T-cell (primary cell): ENCODE measurements around the gene ESRRG. TPM values are rescaled to one million over a fixed set of nuclear protein-coding genes. Genes with fewer than 3 reads are reported as not detected.

Experiments used
- ATAC-seq, 4 experiments: fragments of 200-7000 bp in 3 of 4; fragments of 150-1000 bp in 1 of 4; cut with Tn5 transposase; replicated peaks in 1 of 4; 1 replicate in 3 of 4; 2 replicates in 1 of 4; pipeline ENCODE4 v1.10.0; 2021; ENCODE audit warnings: moderate library complexity in 3 of 4, mild to moderate bottlenecking in 2 of 4, moderate number of reproducible peaks in 1 of 4
- CTCF ChIA-PET, 2 donors: fragments of 300-600 bp; sonication (Branson Sonifier 250); formaldehyde crosslinking; loops; one replicate each; lab custom pipeline; 2022; ENCODE audit warnings: antibody characterized with exemption in 2 of 2; lab: Charles Lee
- POLR2A ChIA-PET, 2 donors: fragments of 300-600 bp; sonication (Branson Sonifier 250); formaldehyde crosslinking; loops; one replicate each; lab custom pipeline; 2022; ENCODE audit warnings: antibody characterized with exemption in 2 of 2; lab: Charles Lee
- DNase-seq, 35 experiments: peaks; one replicate each; pipeline versions ENCODE4 v3.0.0 to v3.0.0-alpha.2; 2013 to 2023
- H3K27ac ChIP-seq: one replicate; pipeline ENCODE4 v1.5.1; 2013; ENCODE audit warnings: low read length
- H3K27me3 ChIP-seq, 2 experiments: replicated peaks in 1 of 2; 1 replicate in 1 of 2; 2 replicates in 1 of 2; pipeline versions ENCODE4 v1.6.1 to v1.7.0; 2013; ENCODE audit warnings: low read length in 1 of 2, mixed read lengths in 1 of 2; ENCODE audit not compliant: control insufficient read depth in 2 of 2, insufficient read depth in 2 of 2; ENCODE audit errors: extremely low read depth in 1 of 2
- H3K36me3 ChIP-seq, 2 donors: 1 replicate in 1 of 2; 2 replicates in 1 of 2; pipeline versions ENCODE4 v1.6.1 to v1.7.0; 2013; ENCODE audit warnings: low read length in 1 of 2; ENCODE audit not compliant: control insufficient read depth in 2 of 2, insufficient read depth in 1 of 2; ENCODE audit errors: extremely low read depth in 1 of 2
- H3K4me1 ChIP-seq, 2 experiments: 1 replicate in 1 of 2; 2 replicates in 1 of 2; pipeline versions ENCODE4 v1.6.1 to v1.7.0; 2013; ENCODE audit warnings: low read length in 2 of 2, mixed read lengths in 1 of 2; ENCODE audit not compliant: insufficient read depth in 2 of 2, control insufficient read depth in 1 of 2; ENCODE audit errors: extremely low read depth in 1 of 2
- H3K4me3 ChIP-seq, 2 donors: 1 replicate in 1 of 2; 2 replicates in 1 of 2; pipeline versions ENCODE4 v1.5.1 to v1.7.0; 2013; ENCODE audit warnings: mild to moderate bottlenecking in 2 of 2, low read length in 1 of 2, moderate library complexity in 1 of 2; ENCODE audit not compliant: control insufficient read depth in 1 of 2; ENCODE audit errors: extremely low read depth in 1 of 2
- H3K9me3 ChIP-seq: 2 replicates; pipeline ENCODE4 v1.7.0; 2013
- H3K27ac Mint-ChIP-seq, 2 donors: one replicate each; pipeline ENCODE4 v1.8.0; 2020 to 2021; ENCODE audit warnings: mild to moderate bottlenecking in 2 of 2, mixed read lengths in 2 of 2
- H3K27me3 Mint-ChIP-seq, 2 donors: one replicate each; pipeline ENCODE4 v1.8.0; 2021 to 2022; ENCODE audit warnings: mixed read lengths in 2 of 2
- H3K36me3 Mint-ChIP-seq: one replicate; pipeline ENCODE4 v1.8.0; 2021; ENCODE audit warnings: mixed read lengths
- H3K4me1 Mint-ChIP-seq, 3 donors: one replicate each; pipeline ENCODE4 v1.8.0; 2020 to 2022; ENCODE audit warnings: mixed read lengths in 3 of 3, mild to moderate bottlenecking in 1 of 3
- H3K4me3 Mint-ChIP-seq, 3 donors: one replicate each; pipeline ENCODE4 v1.8.0; 2020 to 2022; ENCODE audit warnings: mild to moderate bottlenecking in 3 of 3, mixed read lengths in 3 of 3, moderate library complexity in 3 of 3
- H3K9me3 Mint-ChIP-seq, 3 donors: one replicate each; pipeline ENCODE4 v1.8.0; 2020 to 2022; ENCODE audit warnings: mixed read lengths in 3 of 3
- WGBS: methylation state at CpG from one replicate; pipeline ENCODE4 v1.1.5; 2013; ENCODE audit warnings: missing lambda C conversion rate; ENCODE audit not compliant: insufficient coverage; 5-methylcytosine and 5-hydroxymethylcytosine counted together
- total RNA-seq, 35 experiments: library from RNA in 6 of 35; stranded (reverse) in 6 of 35; fragments of 120-200 nt in 1 of 35; gene quantifications; one replicate each; pipeline versions ENCODE4 v1.2.1 to v1.2.4 and lab custom pipeline; 2013 to 2026

The ESRRG gene
- total RNA-seq, 5 donors from 2014 or later (not counting 1 experiment from before 2014, with no cell fraction given): 0.13 TPM; not detected in 4

- Histone ChIP-seq H3K9me3 (no peaks in the 10 kb centered on the region), H3K36me3 (no peaks in the 10 kb centered on the region), H3K4me3 (no peak overlapping the region), H3K27me3 (no peaks in the 10 kb centered on the region), H3K27ac (no peak overlapping the region), H3K4me1 (no peaks in the 10 kb centered on the region)
- Mint-ChIP-seq H3K36me3 (no peaks in the 10 kb centered on the region), H3K9me3 (peaks cover 4 to 10% (median 6%) of the 10 kb centered on the region in 3 donors), H3K4me1 (no peaks in the 10 kb centered on the region), H3K27me3 (no peaks in the 10 kb centered on the region), H3K27ac (no peak overlapping the region), H3K4me3 (no peak overlapping the region)
- ChIA-PET CTCF (no interaction called here), POLR2A (no interaction called here)
- ATAC-seq (no peak), DNase-seq (no peak)
- 92% methylated on average over 2 of the region's 4 CpGs for WGBS
Measured at GRCh38 chr1:216523043-216523442, 200.2 kb downstream of the ESRRG start.

- Mint-ChIP-seq H3K9me3 (peaks cover 4 to 6% (median 6%) of the 10 kb centered on the region in 3 donors), H3K4me3 (no peak overlapping the region), H3K27ac (no peak overlapping the region), H3K4me1 (no peaks in the 10 kb centered on the region), H3K27me3 (no peaks in the 10 kb centered on the region), H3K36me3 (no peaks in the 10 kb centered on the region)
- no peak overlapping the region for H3K4me3 ChIP-seq
- ChIA-PET POLR2A (interaction anchor here in 1 of 2 donors (0.6 kb wide), 1 partner anchor 302 kb away, joined by 3 read pairs; no protein-coding TSS in a partner anchor), CTCF (interaction anchor here in 1 of 2 donors (0.6 kb wide), 1 partner anchor 42 kb away, joined by 5 read pairs; no protein-coding TSS in a partner anchor)
- WGBS: 81% methylated on average over 3 of the region's 8 CpGs
- H3K27ac ChIP-seq: no peak overlapping the region
- H3K4me1 ChIP-seq: no peaks in the 10 kb centered on the region
- DNase-seq (no peak), ATAC-seq (no peak)
- no peaks in the 10 kb centered on the region for H3K36me3 ChIP-seq
- H3K9me3 ChIP-seq: no peaks in the 10 kb centered on the region
- no peaks in the 10 kb centered on the region for H3K27me3 ChIP-seq
Measured at GRCh38 chr1:216521477-216521876, 201.8 kb downstream of the ESRRG start.

- ATAC-seq (no peak), DNase-seq (no peak)
- POLR2A ChIA-PET: no interaction called here
- no peaks in the 10 kb centered on the region for H3K36me3 ChIP-seq
- H3K4me1 ChIP-seq: no peaks in the 10 kb centered on the region
- H3K27me3 ChIP-seq: no peaks in the 10 kb centered on the region
- H3K27ac Mint-ChIP-seq: no peak overlapping the region
- CTCF ChIA-PET: no interaction called here
- no peak overlapping the region for H3K4me3 ChIP-seq
- no peaks in the 10 kb centered on the region for H3K27me3 Mint-ChIP-seq
- 67% methylated on average over 5 of the region's 8 CpGs for WGBS
- H3K27ac ChIP-seq: no peak overlapping the region
- H3K9me3 ChIP-seq: no peaks in the 10 kb centered on the region
- peaks cover 2 to 4% (median 3%) of the 10 kb centered on the region in 3 donors for H3K9me3 Mint-ChIP-seq
- no peak overlapping the region for H3K4me3 Mint-ChIP-seq
- no peaks in the 10 kb centered on the region for H3K4me1 Mint-ChIP-seq
- H3K36me3 Mint-ChIP-seq: no peaks in the 10 kb centered on the region
Measured at GRCh38 chr1:216518844-216519627, 204.2 kb downstream of the ESRRG start.

- POLR2A ChIA-PET: no interaction called here
- H3K27ac Mint-ChIP-seq: no peak overlapping the region
- Histone ChIP-seq H3K9me3 (no peaks in the 10 kb centered on the region), H3K27me3 (no peaks in the 10 kb centered on the region), H3K4me1 (no peaks in the 10 kb centered on the region), H3K4me3 (no peak overlapping the region), H3K27ac (no peak overlapping the region), H3K36me3 (no peaks in the 10 kb centered on the region)
- WGBS: 63% methylated on average over 5 of the region's 7 CpGs
- no peaks in the 10 kb centered on the region for H3K4me1 Mint-ChIP-seq
- H3K27me3 Mint-ChIP-seq: no peaks in the 10 kb centered on the region
- ATAC-seq: no peak
- H3K9me3 Mint-ChIP-seq: peaks cover 5 to 10% (median 7%) of the 10 kb centered on the region in 3 donors
- H3K36me3 Mint-ChIP-seq: no peaks in the 10 kb centered on the region
- CTCF ChIA-PET: interaction anchor here in 1 of 2 donors (0.6 kb wide), 1 partner anchor 188 kb away, joined by 3 read pairs; no protein-coding TSS in a partner anchor
- DNase-seq: no peak
- no peak overlapping the region for H3K4me3 Mint-ChIP-seq
Measured at GRCh38 chr1:216502528-216503162, 220.6 kb downstream of the ESRRG start.

- no peaks in the 10 kb centered on the region for H3K36me3 ChIP-seq
- no peaks in the 10 kb centered on the region for H3K9me3 ChIP-seq
- no peak overlapping the region for H3K27ac ChIP-seq
- Mint-ChIP-seq H3K36me3 (no peaks in the 10 kb centered on the region), H3K4me3 (no peak overlapping the region), H3K27ac (no peak overlapping the region), H3K4me1 (no peaks in the 10 kb centered on the region), H3K27me3 (no peaks in the 10 kb centered on the region), H3K9me3 (peaks cover 3 to 9% (median 7%) of the 10 kb centered on the region in 3 donors)
- ChIA-PET CTCF (no interaction called here), POLR2A (no interaction called here)
- H3K4me1 ChIP-seq: no peaks in the 10 kb centered on the region
- no peaks in the 10 kb centered on the region for H3K27me3 ChIP-seq
- ATAC-seq (no peak), DNase-seq (no peak)
- H3K4me3 ChIP-seq: no peak overlapping the region
- WGBS: 80% methylated on average over 1 of the region's 3 CpGs
Measured at GRCh38 chr1:216500273-216500967, 222.8 kb downstream of the ESRRG start.

- H3K27me3 ChIP-seq: no peaks in the 10 kb centered on the region
- Mint-ChIP-seq H3K4me3 (no peak overlapping the region), H3K9me3 (peaks cover 3 to 10% (median 7%) of the 10 kb centered on the region in 3 donors), H3K36me3 (no peaks in the 10 kb centered on the region), H3K27ac (no peak overlapping the region), H3K27me3 (no peaks in the 10 kb centered on the region), H3K4me1 (no peaks in the 10 kb centered on the region)
- ChIA-PET CTCF (no interaction called here), POLR2A (no interaction called here)
- DNase-seq (no peak), ATAC-seq (no peak)
- H3K36me3 ChIP-seq: no peaks in the 10 kb centered on the region
- H3K4me1 ChIP-seq: no peaks in the 10 kb centered on the region
- H3K9me3 ChIP-seq: no peaks in the 10 kb centered on the region
- 100% methylated on average over 1 of the region's 8 CpGs for WGBS
- no peak overlapping the region for H3K4me3 ChIP-seq
- H3K27ac ChIP-seq: no peak overlapping the region
Measured at GRCh38 chr1:216499581-216500272, 223.5 kb downstream of the ESRRG start.
